ENCODE measurements around the gene MAD2L1BP.

GRCh38 chr6:43667245-43668150, 31.9 kb downstream of the MAD2L1BP start:
- peak in 3 of 4 experiments; percentile 88 to 99 (median 93) for TF ChIP-seq CTCF (IDR thresholded peaks at IDR 0.05)
- TF ChIP-seq POLR2AphosphoS5 (IDR thresholded peaks at IDR 0.05): peak; percentile 27
- no peak for TF ChIP-seq POLR2A (IDR thresholded peaks at IDR 0.05)

Data from gastroesophageal sphincter (tissue), 3 donors.